ENCODE results near the gene GOSR2.

DNA sequence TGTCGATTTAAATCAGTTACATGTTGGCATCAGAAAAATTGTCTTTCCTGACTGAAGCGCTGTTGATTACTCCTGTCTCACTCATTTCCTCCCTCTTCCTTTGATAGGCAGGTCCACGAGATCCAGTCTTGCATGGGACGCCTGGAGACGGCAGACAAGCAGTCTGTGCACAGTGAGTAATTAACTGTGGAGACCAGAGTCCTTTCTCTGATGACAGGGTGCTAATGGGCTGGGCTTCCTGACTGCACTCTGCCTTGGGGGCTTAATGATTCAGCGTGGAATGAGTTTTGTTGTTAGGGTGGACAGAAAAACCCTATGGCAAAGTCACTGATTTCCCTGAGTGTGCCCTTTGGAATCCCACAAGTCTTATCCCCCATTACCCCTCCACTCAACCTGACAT, 6.5 kb downstream of the GOSR2 start:
- no peak for TF ChIP-seq FOXK2 (IDR thresholded peaks at IDR 0.05)
- no peak for TF ChIP-seq L3MBTL2 (conservative IDR thresholded peaks at IDR 0.05)
- no peak for TF ChIP-seq BHLHE40 (IDR thresholded peaks at IDR 0.05; ENCODE audit: borderline replicate concordance)
- no peak for TF ChIP-seq SP1 (IDR thresholded peaks at IDR 0.05)
- TF ChIP-seq FOXM1 (IDR thresholded peaks at IDR 0.05; ENCODE audit: borderline replicate concordance) = no peak
- TF ChIP-seq HDGF (IDR thresholded peaks at IDR 0.05; ENCODE audit: borderline replicate concordance) = no peak
- TF ChIP-seq, protein P1, sequence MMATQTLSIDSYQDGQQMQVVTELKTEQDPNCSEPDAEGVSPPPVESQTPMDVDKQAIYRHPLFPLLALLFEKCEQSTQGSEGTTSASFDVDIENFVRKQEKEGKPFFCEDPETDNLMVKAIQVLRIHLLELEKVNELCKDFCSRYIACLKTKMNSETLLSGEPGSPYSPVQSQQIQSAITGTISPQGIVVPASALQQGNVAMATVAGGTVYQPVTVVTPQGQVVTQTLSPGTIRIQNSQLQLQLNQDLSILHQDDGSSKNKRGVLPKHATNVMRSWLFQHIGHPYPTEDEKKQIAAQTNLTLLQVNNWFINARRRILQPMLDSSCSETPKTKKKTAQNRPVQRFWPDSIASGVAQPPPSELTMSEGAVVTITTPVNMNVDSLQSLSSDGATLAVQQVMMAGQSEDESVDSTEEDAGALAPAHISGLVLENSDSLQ (IDR thresholded peaks at IDR 0.05) = no peak
- no peak for TF ChIP-seq ARNT (IDR thresholded peaks at IDR 0.05)
- TF ChIP-seq SUZ12 (IDR thresholded peaks at IDR 0.05) = no peak
- no peak for TF ChIP-seq LEF1 (IDR thresholded peaks at IDR 0.05; ENCODE audit: borderline replicate concordance)
- no peak for TF ChIP-seq ZNF384 (IDR thresholded peaks at IDR 0.05)
- TF ChIP-seq FOXA1 (IDR thresholded peaks at IDR 0.05) = no peak
- no peak for TF ChIP-seq TARDBP (IDR thresholded peaks at IDR 0.05)
